Activated CD4-positive, alpha-beta T cell treated with anti-CD3 and anti-CD28 coated beads for 4 hours (primary cell): Measurements from ENCODE around the gene NFATC2.
A peak's percentile ranks its signal among the peaks of the same experiment; 100 is the strongest.
"Not testable (repeated sequence)": the region's sequence is repeated elsewhere in the genome, so short reads cannot be mapped to it uniquely, and the experiment has no call there.

Experiments used
- DNase-seq, 2 donors: peaks; one replicate each; pipeline ENCODE4 v3.0.0-alpha.2; 2020

Gene NFATC2

DNA sequence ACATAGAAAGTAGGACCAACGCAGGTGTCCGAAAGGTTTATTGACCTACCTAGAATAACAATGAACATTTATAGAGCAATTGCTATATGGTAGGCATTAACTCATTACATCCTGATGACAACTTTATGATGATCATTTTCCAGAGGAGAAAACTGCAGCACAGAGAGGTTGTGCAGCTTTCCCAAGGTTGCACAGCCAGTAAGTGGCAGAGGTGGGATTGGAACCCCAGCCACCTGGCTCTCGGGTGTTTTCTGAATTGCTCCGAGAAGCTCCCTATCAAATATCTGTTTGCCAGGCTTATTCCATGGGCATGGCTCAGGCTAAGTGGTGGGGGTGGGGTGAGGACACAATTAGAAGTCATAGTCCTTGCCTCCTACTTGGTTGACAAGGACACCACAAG lies 24.1 kb upstream of the NFATC2 start:
- DNase-seq, result no peak

DNA sequence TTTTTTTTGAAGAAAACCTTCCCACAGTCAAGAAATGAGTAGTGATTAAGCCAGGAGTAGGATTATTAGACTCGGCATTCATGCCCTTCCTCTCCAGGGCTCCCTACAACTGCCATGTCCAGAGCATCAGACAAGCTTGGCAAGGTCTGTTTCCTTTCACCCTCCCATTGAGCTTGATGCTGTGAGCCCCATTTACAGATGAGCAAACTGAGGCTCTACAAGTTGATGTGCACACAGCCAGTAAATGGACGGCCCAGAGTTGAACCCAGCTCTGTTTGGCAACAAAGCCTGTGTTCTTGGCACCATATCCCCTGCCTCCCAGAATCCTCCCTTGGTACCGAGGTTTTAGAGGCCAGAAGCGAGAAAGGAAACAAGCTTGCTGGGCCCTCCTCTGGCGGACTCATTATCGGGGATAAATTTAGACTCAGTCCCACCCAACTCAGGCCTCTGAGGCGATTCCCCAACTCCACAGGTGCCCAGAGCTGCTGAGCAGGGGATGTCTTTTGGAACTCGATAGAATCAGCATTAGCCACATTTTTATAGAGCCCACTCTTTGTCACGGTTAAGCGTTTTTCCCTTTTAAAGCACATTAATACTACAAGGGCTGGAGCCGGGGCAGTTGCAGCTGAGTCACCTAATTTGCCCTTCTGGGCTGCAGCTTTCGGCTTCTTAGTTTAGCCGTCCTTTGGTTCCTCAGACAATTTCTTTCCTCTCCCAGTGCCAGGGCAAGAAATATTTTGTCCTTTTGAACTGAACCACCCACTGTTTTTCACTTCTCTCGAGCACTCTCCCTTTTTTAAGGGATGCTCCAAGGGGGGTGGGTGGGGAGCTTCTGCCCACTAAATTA lies 23.0 kb upstream of the NFATC2 start:
- no peak for DNase-seq

DNA sequence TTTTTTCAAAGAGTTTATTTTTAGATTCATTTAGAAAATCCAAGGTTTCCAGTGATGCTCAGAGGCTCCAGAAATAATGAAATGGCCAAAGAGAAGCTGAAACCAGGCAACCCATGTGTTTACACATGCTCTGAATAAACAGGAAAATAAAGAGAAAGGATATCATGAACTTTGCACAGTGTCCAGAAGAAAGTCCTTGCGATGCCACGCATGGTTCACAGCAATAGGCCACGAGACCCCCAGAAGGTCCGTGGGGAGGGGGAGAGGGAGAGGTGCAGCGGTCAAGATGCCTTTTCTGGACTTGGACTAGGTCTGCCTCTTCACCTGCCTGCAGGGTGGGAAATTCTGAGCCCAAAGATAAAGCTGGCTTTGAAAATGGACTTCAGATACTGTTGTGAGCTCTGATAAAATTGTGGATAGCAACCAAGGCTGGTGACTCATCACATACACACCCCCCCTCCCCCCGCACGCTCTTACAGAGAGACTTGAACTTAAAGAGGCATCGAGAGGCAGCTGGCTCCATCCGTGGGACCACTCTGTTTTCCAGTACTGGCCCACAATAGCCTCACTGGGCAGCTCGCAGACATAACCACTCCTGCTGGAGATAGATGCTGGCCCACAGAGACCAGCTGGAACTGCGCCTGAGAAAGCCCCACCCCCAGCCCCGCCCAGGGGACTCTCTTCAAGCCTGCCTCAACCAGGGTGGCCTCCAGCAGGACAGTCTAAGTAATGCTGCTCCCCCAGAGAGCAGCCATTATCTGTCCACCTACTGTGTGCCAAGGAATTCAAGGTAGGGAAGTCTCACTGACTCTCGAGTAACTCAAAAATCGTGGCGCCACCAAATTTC lies 21.2 kb upstream of the NFATC2 start:
- DNase-seq, result peak; percentile 15 to 31

DNA sequence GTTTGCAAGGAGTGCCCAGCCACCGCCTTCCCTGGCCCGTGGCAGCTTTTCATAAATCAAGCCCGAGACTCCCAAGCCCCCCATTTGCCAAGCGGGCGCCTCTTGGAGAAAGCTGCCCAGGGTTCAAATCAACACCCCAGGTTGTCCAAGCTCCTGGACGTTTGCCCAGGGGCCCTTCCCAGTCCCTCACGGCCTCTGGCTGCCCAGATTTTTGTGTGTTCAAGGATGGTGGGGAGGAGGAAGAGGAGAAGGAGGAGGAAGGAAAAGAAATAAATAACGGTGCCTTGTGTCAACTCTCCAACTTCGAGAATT lies 20.6 kb upstream of the NFATC2 start:
- no peak for DNase-seq

DNA sequence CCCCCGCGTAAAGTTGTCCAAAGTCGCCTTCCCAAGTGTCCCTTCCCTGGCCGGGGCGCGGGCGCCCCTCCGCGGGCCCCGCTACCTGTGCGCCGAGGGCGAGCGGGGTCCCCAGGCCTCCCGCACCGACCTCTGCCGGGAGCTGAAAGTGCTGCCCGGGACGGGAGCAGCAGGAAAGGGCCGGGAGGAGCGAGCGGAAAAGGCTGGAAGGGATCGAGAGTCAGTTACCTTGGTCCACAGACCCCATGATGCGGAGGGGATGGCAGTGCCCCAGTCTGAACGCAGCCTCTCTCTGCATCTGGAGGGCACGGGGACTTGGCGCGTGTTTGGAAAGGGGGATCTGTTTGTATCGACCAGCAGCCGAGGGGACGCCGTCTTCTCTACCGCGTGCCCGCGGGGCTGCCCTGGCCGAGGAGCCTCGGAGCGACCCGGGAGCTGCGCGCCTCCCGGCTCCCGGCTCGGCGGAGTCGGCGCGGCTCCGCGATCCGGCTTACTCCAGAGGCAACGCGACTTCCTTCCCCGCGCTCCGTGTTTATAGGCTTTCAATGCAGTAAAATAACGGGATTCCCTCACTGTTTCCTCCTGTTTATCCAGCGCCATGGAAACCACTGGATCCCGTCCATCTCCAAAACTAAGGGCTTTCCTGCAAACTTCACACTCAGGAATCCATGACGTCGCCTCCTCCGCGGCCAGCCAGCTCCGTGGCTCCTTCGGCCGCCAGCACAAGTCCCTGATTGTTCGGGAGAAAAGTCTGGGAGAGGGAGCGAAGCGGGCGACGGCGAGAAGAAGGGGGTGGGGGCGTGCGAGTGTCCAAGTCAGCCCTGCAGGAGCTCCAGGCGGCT lies 20.0 kb upstream of the NFATC2 start:
- peak in 1 of 2 donors; percentile 11 for DNase-seq

DNA sequence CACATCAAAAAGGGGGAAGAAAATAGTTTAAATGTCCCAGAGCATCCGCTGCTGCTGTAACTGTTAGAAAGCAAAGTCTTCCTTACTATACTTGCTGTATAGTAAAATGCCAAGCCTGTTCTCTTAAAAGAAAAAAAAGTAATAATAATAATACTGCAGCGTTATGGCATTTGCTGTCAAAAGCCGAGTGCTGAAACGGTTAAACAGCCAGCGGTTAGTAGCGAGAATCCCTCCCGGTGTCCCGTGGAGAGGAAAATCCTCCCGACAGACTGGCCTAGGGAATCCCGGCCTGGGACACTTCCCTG lies 19.5 kb upstream of the NFATC2 start:
- DNase-seq, result no peak

DNA sequence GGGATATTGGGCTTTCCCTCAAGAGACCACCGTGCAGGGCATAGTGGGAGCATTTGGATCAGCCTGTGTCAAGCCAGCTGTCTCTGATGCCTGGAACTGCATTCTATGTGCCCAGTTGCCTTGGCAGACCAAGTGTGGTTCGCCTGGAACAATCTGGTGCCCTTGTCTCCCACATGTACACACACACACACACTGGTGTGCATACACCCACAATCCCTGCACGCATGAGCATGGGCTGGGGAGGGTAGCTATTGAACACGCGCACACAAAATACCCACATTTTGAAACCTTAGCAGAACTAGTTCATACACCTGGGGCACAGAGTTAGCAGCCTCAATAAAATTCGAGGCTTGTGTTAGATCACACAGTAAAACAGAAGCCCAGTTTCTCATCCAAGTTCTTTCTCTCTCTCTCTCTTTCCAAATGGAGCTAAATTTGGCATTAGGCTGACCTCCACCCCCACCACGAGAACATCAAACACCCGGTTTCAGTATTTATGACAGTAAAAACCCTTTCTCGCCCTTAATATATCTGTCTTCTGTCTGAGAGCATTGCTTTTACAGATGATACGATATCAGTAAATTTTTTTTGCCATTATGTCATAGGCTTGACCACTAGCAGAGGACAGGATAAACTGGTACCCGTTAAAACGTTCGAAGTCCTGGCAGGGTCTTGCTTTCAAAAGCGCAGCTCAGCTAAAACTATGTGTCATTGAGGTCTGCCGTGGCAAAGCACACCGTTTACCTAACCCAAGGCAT lies 18.2 kb upstream of the NFATC2 start:
- no peak for DNase-seq

DNA sequence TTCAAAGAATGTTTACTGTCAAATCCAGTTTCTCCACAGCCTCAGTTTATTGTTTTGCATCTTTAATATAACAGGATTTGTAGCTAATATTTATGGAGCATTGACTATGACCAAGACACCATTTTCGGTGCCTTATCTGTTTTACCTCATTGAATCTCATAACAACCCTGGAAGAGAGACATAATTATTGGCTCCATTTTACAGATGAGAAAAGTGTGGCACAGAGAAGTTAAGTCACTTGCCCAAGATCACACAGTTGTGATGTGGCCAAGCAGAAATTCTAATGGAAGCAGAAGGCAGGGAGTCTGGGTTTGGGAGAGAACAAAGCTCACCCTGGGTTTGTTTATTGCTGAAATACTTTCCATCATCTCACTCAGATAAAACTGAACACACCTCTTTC lies 17.5 kb upstream of the NFATC2 start:
- no peak for DNase-seq

DNA sequence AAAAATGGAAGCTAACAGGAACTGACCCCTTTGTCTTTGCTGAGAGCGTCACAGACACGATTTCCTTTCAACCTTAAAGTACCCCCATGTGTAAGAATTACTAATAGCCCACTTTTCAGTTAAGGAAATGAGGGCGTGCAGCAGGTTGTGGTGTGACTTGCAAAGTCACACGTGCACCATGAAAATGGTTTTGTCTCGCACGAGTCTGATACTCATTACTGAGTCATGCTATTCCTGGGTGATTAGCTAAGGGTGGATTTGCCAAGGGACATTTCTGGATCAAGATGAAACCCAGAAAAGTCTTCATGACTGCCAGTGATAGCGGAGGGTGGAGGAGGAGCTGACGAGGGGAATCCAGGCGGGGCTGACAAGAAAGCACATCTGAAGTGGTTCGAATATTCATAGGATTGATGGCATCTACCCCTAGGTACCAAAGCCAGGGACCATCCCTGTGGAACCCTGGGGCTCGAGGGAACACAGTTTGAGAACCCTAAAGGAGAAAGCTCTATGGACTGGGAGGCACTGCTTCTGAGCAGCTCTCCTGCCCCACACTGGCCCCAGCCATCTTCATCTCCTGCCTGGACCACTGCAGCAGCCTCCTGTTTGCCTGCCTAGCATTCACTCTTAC lies 12.1 kb upstream of the NFATC2 start:
- DNase-seq, result no peak

DNA sequence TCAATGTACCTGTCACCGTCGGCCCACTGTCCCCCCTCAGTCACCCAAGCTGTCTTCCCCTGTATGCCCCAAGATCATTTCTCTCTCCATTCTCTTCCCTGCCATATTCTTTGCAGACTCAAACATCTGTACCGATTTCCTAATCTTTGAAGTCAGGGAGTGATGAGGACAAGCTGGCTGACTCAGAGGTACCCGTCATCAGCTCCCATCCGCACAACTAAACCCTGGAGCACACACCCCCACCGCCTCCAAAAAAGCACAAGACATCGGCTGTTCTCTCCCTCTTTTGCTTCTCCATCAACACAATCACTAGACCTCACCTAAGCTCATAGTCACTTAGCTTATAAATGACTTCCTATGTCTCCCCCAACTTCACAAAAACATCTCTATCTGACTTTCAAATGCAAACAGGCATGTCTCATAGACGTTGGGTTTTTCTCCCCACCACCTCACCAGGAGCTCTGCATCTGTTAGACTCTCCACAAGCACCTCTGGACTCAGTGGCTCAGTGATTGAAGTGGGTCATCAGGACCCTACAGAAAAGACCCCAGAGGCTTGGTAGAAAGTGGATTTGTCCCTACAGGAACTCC lies 11.5 kb upstream of the NFATC2 start:
- no peak for DNase-seq

DNA sequence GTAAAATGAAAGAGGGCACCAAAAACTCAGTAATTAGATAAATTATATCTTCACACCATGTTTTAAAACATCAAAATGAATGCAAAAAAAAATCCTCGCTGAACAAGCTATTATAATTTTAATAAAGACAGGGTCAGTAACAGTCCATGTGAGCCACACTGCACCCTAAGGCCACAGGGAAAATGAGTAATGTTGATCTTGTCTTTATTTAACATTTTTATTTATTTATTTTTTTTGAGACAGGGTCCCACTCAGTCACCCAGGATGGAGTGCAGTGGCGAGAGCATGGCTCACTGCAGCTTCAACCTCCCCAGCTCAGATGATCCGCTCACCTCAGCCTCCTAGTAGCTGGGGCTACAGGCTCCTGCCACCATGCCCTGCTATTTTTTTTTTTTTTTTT lies 8.7 kb upstream of the NFATC2 start:
- DNase-seq, result no peak

DNA sequence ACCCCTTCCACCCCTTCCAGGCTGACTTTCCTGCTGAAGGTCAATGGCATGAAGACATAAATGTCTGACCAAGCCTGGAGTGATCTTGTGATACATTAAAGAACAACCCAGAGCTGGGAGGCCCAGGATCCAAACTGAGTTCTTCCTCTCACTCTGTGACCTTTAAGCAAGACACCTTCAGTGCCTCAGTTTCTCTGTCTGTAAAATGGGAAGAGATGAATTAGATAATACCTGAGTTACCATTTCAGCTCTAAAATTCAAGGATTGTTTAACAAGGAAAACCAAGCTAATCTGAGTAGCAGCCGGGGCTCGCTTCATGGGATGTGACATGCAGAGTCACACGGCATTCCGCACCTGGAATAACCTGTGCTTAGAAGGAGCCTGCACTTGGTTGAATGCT lies 7.0 kb upstream of the NFATC2 start:
- no peak for DNase-seq

DNA sequence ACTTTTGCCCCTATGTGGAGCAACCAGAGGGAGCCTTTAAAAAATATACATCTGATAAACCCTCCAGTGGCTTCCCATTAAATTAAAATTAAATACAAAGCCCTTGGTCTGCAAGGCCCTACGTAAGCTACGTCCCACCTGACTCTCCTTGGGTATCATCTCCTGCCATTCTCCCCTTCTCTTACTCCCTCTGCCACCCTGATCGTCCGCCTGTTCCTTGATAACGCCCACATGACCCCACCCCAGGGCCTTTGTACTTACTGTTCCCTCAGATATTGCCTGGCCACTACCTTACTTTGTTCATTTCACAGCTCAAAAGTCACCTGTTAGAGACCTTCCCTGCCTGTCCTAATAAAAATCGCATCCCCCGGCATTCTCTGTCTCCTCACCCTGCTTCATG lies 5.4 kb upstream of the NFATC2 start:
- no peak for DNase-seq

DNA sequence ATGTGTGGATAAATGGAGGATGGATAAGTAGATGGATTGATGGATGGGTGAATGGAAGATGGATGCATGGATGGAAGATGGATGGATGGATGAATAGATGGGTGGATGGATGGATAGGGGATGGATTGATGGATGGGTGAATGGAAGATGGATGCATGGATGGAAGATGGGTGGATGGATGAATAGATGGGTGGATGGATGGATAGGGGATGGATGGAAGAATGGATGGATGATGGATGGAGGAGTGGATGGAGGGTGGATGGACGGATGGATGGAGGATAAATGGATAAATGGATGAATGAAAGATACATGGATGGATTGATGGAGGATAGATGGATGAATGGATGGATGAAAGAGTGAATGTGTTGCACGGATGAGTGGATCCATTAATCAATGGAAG lies 3.0 kb upstream of the NFATC2 start:
- no peak for DNase-seq

DNA sequence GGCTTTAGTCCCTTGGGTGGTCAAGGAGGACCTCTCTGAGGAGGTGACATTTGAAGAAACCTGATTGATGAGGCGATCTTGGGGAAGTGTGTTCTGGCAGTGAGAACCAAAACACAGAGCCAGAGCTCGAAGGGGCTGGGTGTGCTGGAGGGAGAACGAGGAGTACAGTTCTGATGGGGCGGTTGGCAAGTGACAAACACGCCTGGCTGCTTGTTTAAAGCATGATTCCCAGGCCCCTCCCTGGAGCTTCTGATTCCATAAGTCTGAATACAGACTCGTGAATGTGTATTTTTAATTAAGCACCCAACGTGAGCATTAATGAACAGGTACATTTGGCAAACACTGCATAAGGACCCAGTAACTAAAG lies 886 bp upstream of the NFATC2 start:
- no peak for DNase-seq

DNA sequence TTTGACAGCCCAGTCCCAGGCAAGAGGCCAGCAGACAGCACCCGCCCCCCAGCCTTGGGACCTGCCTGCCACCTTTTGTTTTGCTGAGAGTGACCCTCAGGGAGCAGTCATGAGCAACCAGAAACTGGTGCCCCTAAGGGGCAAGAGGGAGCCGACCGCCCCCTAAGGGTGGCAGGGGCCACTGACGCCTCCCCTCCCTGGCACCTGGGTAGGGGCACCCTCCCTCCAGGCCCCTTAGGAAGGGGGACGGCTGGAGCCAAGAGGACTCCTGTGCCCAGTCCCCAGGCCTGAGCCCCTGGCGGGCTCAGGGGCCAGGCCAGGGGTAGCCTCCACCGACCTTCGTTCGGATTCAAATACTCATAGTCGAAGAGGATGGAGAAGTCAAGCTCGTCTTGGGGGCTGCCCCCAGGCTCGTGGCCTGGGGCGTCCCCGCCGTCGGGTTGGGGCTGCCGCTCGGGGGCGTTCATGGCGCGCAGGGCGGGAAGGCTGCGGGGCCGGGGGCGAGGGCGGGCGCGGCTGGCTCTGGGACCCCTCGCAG lies 417 bp downstream of the NFATC2 start:
- DNase-seq, result peak; percentile 51 to 57

DNA sequence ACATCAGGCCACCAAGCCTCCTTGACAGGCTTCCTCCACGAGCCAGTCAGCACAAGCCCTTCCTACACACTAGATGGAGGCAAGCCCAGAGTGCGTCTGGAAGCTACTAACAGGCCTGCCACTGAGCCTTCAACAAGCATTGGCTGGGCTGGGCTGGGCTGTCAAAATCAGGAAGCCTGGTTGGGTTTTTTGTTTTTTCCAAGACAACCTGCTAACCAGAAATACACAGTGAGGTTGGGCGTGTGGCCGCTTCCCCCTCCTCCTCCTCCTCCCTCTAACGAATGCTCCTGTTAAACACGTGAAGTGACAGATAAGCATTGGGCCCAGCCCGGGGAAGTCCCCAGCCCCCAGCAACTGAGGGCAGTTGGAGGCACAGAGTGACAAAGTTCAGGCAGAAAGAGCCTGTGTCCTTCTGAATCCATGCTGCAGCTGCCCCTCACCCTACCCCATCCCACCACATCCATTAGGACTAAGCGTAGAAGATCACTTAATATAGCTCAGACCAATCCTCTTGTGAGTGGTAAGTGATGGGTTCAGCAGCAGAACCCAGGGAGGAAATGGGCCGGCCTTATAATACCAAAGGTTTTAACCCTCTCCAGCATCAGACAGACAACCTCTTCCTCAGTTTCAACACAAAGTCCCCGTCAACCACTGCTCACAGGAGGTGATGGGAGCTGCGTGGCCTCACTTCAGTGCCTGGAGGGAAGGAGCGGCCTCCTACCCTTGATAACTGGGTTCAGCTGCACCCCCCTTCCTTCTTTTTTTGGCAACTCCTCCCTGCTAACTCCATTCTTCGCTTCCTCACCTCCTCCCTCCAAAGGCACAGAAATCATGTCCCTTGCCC lies 1.1 kb downstream of the NFATC2 start:
- peak; percentile 79 to 82 for DNase-seq

DNA sequence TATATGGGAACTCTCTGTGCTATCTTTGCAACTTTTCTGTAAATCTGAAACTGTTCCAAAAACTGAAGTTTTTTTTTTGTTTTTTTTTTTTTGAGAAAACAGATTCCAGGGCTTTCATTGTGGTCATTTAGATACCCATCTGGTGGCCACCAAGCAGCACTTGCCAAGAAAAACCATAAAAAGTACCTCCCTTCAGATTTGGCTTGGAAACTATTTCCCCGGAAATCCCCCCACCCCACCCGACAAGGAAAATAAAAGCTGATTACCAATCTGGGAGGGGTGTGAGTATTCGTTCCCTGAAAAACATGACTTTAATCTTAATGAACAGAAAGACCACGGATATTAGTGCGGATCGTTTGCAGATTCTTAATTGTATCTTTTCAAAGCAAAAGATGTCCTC lies 1.9 kb downstream of the NFATC2 start:
- DNase-seq, result no peak

DNA sequence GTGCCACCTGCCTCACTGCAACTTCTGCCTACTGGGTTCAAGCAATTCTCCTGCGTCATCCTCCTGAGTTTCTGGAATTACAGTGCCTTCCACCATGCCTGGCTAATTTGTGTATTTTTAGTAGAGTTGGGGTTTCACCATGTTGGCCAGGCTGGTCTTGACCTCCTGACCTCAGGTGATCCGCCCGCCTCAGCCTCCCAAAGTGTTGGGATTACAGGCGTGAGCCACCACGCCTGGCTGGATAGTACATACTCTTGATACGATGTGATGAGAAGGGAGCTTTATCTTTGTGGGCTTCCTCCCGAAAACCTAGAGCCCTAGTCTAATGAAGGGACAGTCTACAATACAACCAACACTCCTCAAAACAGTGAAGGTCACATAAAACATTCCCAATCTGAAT lies 2.4 kb downstream of the NFATC2 start:
- not testable (repeated sequence) for DNase-seq

DNA sequence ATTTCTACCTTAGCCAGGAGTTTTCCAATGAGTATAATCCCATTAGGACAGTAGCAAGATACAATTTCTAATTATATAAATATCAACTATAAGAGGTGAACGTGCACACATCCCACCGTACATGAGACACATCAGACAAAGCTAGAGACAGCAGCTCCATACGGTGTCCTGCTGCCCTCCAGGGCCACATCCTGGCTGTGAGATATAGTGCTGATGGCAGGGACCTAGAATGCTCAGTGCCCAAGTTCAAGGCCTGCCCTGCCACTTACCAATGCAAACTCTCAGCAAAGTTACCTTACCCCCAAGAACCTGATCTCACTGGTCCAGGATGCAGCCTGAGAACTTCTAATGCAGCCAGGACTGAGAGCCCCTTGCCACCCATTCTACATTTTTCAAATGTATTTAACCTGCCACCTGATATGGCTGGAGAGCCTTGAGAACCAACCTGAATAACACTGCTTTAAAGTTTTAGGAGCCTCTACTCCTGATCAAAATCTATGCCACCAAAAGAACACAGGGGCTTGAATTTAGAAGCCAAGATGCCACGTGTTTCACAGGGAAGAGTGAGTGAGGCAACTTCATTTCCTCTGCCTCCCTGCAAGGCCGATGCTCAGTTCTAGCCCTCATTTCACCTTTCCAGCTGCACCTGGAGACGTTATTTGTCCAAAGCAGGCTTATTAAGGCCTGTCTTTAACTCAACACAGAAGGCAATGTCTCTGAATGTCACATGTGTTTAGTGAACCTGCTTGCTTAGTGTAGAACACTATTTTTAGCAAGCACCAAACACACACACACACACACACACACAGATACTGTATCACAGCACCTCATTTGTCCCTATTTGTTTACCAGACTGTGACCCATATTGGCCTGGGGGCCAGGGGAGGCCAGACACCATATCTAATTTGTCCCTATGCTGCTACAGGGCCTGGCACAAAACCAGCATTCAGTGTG lies 6.1 kb downstream of the NFATC2 start:
- DNase-seq, result no peak
